ENCODE measurements around the gene ZNF629.
A peak's percentile ranks its signal among the peaks of the same experiment; 100 is the strongest.

DNA sequence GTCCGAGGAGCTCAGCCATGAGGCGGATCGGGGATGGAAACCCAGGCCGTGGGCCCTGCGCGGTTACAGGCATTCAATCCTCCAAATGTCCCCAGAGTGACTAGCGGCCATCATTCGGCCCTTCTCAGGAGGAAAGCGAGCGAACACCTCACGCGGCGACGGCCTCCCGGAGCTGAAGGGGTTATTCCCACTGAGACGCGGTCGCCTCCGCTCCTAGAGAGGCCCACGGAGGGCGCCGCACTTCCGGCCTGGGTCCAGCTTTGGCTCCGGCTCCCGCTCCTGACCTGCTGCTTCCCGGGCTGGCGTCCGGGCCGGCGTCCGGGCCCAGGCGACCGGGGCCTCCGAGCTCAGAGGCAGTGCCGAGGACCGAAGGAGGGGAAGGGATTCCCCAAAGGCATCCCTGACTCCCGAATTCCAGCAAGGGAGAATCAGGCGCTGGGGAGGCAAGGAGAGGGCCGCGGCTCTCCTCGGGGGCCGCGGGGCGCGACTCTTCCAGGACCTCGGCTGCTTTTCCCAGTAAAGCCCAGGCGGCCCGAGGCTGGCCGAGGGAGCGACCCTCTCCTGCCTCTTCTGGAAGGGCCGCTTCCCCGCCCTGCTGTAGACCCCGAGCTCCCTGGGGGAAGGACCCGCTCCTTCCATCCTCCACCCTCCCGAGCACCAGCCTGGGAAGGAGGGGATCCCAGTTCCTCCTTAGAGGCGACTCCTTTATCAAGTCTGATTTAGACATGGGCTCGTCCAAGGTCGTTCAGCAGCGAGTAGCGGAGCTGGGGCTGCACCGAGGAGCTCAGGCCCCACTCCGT, 18.6 kb upstream of the ZNF629 start:
- TF ChIP-seq CTCF (conservative IDR thresholded peaks at IDR 0.05) = no peak
- TF ChIP-seq ZFX (IDR thresholded peaks at IDR 0.05) = peak; percentile 95

Measured in C4-2B (cell line).